ENCODE results near the gene CLEC2B.

The CLEC2B gene

GRCh38 chr12:9868951-9869306, 225 bp downstream of the CLEC2B start:
- no peak for DNase-seq

DNA sequence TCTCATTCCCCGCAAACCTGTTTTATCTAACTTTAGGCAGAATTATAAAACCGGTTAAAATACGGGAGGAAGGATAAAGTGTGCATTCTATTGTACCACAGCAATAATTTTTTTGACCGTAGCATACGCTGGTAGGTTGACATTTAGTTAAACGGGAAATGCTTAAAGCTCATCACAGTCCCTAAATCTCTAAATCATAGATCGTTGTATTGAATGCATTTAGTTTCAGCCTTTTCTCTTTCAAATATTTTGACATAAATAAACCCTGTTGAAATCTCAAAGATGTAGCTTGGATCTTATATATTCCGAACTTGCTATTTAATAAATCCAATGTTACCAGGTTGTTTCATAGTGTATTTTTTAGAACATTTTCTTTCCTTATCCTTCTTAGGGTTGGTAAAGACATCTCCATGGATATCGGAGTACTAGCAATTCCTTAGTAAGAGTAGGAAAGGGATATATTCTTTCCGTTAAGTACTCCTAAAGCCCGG, 798 bp downstream of the CLEC2B start:
- no peak for DNase-seq

- DNase-seq: no peak
These were observed 1.6 kb downstream of the CLEC2B start for GRCh38 chr12:9867531-9867930.

GRCh38 chr12:9866860-9867269, 2.3 kb downstream of the CLEC2B start:
- DNase-seq: no peak

DNA sequence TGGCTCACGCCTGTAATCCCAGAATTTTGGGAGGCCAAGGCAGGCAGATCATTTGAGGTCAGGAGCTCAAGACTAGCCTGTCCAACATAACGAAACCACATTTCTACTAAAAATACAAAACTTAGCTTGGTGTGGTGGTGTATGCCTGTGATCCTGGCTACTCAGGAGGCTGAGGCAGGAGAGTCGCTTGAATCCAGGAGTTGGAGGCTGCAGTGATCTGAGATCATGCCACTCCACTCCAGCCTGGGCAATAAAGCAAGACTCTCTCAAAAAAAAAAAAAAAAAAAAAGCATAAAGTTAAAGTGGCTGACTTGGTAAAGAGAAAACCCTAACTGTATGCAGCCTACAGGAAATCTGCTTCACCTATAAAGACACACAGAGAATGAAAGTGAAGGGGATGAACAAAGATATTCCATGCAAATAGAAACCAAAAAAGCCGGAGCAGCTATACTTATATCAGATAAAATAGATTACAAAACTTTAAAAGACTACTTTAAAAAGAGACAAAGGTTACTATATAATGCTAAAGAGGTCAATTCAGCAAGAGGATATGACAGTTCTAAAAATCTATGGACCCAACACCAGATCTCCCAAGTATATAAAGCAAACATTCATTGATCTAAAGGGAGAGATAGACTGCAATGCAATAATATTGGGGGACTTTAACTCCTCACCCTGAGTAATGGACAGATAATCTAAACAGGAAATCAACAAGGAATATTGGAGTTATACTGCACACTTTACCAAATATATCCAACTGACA, 4.1 kb downstream of the CLEC2B start:
- no peak for DNase-seq

DNA sequence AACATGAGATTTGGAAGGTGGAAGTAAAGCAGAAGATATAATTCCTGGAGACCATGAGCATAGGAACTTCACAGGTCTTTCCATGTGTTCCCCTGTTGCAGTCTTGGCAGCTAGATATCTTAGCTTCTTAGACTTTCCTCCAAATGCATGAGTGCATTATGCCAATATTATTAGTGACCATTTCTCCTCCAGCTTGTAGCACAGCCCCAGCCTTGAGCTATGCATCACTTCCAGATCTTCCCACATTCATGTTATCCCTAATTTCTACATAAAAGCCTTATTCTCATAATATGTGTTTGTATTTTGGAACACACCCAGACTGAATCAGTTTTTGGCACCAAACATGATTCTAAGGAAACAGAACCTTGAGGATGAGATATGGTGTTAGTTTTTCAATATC, 11.0 kb downstream of the CLEC2B start:
- no peak for DNase-seq

DNA sequence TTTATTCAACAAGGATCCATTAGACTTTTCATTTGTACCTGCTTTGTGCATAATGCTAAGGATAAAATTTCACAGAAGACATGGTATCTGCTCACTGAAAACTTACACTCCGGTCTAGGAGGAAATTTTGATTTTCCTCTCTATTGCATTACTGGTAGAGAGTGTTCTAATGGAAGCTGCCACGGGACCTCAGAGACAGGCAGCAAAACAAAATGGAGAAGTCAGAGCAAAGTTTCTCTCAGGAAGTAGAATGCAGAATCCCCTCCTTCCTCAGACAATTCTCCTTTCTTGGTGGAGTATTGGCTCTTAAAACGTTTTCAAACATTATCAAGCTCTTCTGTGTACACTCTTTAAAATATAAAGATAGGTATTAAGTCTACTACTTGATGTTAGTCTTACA, 12.3 kb downstream of the CLEC2B start:
- DNase-seq: no peak

GRCh38 chr12:9856151-9856550, 13.0 kb downstream of the CLEC2B start:
- DNase-seq: no peak

DNA sequence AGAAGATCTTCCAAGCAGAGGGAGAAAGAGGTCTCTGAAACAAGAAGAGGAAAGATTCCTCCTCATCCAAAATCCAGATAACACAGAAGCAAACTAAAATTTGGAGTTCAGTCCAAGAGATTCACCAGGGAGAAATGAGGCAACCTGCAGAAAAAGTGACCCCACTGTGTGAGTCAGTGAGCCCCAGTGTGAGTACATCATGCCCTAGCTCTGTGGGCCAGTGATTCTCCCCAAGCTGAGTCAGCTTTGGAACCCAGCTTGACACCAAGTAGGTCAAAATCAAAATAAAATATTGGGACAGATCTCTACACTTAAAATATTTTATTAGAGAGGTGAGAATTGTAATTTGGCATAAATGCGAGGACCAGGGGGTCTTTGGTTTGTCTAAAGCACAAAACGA, 17.2 kb downstream of the CLEC2B start:
- no peak for DNase-seq

GRCh38 chr12:9851050-9851449, 18.1 kb downstream of the CLEC2B start:
- no peak for DNase-seq

GRCh38 chr12:9848899-9849298, 20.3 kb downstream of the CLEC2B start:
- DNase-seq: no peak

GRCh38 chr12:9843407-9843806, 25.7 kb downstream of the CLEC2B start:
- no peak for DNase-seq

DNA sequence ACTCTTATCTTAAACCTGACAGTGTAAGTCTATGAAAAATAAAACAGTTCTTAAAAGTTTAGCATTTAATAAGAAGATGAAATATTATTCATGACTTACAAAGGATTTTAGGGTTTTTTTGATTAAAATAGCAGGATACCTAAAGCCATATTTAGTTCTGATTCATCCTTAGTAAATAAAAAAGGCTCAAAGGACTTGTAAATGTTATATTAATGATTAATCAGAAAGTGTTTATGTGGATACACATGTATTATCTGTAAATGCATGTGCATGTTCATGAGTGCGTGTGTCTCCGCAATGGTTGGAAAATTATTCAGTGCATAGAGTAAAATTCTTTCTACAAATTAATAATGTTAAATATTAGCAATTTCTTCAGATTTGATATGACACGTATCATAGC, 37.4 kb downstream of the CLEC2B start:
- no peak for DNase-seq

GRCh38 chr12:9829982-9830381, 39.2 kb downstream of the CLEC2B start:
- no peak for DNase-seq

GRCh38 chr12:9829483-9829882, 39.7 kb downstream of the CLEC2B start:
- DNase-seq: no peak

- DNase-seq: no peak
These were observed 41.8 kb downstream of the CLEC2B start, which contains the start of gene KLRF1 for GRCh38 chr12:9827209-9827888. Gene KLRF1, plus strand, starts transcription at chr12:9827481. Its CDS starts 64 bp downstream, at chr12:9827545.

DNA sequence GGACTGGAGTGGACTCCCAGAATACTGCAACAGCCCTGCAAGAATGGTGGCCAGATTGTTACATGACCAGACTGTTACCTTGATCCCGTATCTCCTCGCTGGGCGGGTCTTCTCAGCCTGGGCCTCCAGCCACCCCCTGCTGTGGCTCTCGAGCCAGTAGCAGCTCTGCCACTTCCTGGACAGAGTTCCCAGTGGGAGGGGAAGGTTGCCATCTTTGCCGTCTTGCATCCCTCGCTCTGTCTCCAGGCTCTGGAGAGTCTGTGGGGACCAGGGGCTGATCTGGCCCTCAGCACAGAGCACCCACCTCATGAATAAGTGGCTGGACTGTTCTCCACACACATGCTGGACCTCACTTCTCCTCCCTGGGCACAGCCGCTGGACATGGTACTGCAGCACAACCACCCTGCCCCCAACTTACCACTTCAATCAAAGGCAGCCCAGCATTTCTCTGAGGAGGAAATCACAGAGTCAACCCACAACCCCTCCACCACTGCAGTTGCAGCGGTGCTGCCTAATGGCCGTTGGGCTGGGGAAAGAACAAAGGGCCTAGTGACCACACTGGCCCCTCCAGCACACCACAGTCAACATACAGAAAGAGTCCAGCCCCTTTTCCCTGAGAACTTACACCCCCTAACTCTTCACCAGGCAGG, 48.7 kb downstream of the CLEC2B start:
- no peak for DNase-seq

GRCh38 chr12:9813821-9814798, 55.0 kb downstream of the CLEC2B start:
- peak; percentile 14 for DNase-seq

DNA sequence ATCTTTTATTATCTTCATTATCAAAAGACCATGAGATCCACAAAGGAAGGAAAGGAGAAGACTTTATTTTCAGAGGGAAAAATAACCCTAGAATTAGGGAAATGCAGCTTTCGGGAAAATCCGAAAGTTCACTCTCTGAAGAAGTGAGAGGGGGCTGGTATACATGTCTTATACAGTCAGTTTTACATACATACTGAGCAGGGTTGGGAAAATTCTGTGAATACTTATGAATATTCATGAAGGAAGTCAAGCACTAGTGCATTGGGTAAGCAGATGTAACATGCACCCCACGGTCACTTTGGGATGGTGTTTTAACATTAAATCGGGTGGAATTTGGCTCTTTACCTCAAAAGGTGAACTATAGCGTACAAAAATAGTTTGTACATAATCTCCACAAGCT, 57.5 kb downstream of the CLEC2B start:
- no peak for DNase-seq

DNA sequence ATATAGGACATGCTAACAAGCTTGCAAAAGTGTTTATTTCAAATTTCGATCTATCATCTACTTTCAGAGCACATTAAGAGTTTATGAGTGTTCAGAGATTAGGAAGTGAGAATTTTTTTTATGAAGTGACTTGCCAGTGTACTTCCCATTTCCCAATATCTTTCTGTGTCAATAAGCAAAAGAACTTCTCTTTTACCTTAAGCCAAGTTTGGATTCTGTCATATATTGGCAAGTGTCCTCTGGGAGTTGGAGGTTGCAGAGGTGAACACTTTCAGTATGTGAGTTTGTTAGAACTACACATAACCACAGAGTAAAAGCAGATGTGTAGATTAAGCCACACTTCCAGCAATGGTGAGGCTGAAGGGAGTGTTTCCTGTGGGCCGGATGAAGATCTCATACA, 58.5 kb downstream of the CLEC2B start:
- DNase-seq: no peak

- DNase-seq: no peak
These were observed 59.3 kb downstream of the CLEC2B start for GRCh38 chr12:9809866-9810265.

- no peak for DNase-seq
These were observed 59.8 kb downstream of the CLEC2B start for GRCh38 chr12:9809338-9809737.
